ENCODE results near the gene KIAA1586.

GRCh38 chr6:57035549-57035948 lies 10.9 kb upstream of the KIAA1586 start:
- TF ChIP-seq EZH2 (IDR thresholded peaks at IDR 0.05; ENCODE audit: low read length, unreplicated experiment) (no peak), EZH2phosphoT487 (IDR thresholded peaks at IDR 0.05; ENCODE audit: borderline replicate concordance, low read length) (no peak)
